ENCODE results near the gene SLC26A9.

Gene SLC26A9

DNA sequence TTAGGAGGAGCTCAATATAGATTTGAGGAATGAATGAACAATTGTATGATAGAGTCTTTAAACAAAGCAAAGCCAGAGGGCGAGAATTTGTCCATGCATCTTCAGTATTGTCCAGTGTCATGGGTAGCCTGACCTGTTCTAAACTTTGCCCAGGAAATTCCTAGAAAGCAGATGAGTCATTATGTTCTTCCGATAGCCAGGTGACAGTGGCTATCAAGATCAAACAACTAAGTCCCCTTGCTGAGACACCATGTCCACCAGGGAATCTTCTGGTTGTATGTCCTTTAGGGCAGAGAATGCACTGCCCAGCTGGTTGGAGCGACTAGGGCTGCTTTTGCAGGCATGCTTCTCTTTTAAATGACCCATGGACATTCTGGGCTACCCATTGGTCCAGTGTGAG, 1.8 kb upstream of the SLC26A9 start:
- DNase-seq, result no peak

DNA sequence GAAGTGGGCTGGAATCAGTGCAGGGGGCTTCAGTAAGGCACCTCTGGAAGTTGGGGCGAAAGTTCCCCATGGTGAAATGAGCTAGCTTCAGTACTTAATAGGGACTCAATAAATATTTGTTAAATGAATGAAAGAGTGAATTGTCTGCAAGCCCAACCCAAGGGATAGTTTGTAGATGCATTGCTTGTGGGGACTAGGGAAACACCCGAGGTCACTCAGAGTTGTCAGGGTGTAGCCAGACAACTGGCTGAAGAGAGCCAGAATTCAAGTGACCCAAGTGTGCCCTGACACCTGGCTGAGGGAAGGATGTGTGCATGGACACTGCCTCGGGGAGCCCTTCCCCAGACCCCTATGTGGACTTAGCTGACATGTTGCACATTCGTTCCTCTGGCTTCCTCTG, 1.3 kb upstream of the SLC26A9 start:
- no peak for DNase-seq

DNA sequence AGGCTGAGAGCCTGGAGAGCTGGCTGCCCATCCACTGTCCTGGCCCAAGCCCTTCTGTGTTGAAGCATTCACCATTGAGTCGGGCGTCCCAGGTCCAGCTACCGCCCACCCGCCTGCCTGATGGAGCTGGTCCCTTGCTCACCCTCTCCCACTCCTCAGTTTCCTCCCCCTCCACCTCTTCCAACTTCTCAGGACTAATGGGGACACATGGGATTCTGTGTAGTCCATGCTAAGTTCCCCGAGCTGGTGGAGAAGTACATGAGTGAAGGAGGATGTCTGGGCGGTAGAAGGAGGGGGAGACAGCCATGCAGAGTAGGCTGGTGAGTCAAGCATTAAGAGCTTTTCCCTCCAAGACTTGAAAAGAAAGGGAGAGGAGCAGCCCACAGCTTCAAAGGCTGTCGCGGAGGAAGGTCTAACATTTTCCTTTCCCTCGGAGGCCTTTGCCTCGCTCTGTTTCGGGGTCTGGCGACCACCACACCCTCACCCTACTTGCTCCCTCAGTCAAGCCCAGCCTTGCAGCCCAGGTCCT, 561 bp downstream of the SLC26A9 start:
- no peak for DNase-seq

DNA sequence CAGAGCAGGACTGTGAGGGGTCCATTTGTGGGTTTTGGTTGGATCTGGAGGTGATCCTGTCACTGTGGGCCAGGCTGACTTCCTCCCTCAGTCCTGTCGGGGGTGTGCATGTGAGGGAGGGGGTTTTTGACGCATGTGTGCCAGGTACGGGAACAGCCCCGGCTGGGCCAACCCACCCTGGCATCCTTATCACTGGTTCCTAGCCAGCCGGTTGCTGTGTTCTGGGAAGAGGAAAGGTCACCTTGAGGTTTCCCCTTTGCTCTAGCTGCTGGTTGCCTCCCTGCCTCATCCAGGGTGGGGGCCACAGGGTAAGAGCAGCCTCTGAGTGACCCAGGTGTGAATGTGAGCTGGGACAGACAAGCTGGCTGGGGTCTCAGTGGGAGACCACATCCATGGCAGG, 2.5 kb downstream of the SLC26A9 start:
- DNase-seq, result no peak

DNA sequence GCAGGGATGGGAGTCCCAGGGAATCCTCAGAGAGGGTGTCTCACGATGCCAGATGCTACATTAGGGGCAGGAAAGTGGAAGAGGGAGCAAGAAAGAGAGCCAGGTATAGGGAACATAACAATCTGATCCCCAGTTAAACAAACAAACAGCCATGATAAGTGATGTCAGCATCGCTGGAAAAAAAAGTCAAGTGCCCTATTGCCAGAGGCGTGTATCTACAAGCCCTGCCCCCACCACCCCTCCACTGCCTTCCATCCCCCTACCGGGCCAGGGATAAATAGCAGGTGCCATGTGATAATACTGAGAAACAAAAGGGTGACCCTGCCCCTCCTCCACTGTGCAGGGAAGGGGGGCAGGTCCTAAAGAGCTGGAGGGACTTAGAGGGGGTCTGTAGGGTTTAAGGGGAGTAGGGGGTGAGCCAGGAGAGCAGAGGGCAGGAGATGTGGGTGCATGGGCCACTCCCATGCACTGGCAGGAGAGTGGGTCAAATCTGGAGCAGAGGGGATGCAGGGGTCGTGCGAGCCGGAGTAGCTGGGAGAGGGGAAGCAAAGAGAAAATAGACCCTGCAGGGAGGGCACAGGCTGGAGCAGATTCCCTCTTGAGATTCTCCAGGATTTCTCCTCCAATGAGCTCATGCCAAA, 3.4 kb downstream of the SLC26A9 start:
- DNase-seq, result no peak

DNA sequence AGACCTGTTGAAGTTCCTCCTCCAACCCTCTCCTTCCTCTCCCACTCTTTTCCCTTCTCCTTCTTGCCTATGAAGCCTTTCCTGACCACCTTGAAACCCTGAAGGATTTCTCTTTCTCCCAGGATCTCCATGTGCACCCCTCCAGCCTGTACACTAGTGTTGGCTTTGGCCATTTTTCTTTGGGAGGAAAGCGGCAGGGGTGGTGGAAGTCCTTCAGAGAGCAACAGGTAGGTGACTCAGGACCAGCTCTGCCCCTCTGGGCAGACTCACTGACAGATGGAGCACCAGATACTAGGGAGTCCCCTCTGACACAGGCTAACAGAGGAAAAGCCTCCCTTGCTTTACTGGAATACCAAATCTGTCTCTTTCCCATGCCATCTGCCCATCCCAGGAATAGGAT, 4.6 kb downstream of the SLC26A9 start:
- DNase-seq, result no peak

DNA sequence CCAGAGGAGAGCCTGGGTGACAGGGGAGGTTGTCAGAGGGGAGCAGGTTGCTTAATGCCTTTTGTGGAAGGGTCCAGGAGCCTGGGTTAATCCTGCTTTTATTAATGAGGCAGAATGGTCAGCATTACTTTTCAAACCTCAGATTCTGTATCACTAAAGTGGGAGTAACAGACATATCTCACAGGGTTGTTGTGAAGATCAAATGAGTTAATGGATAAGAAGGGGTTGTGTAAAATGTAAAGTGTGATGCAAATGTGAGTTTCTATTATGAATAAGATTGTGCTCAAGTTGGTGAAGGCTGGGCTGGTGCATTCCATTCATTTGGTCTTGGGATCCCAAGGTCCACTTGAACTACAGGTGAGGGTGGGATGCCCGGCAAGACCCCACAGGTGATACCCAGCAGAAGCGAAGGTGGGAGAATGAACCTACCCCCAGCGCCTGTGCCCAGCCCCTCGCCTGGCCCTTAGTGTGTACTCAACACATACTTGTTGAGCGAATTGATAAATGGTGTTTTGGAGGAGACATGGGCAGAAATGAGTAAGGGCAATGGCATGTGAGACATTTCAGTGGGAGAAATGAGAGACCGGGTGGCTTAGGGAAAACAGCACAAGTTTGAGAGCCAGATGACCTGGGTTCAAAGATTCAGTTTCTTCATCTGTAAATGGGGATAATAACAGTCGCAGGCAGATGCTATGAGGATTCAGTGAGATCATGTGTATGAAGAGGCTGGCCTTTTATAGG, 6.2 kb downstream of the SLC26A9 start:
- no peak for DNase-seq

DNA sequence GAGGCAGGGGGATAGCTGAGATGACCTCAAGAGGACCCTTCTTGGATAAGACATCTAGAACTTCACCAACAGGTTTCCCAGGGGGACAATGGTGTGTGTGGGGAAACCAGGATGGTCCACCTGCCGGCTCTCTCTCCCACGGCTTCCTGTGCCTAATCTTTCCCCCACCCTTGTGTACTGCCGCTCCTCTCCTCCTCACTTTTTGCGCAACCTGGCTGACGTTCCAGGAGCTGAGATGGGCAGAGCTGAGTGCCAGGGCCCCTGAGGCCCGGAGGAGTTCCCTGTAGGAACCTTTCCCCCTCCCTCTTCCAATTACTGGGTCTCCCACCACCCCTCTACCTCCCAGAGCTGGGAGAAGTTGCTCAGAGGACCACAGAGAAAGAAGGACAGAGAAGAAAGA, 6.9 kb downstream of the SLC26A9 start:
- no peak for DNase-seq

DNA sequence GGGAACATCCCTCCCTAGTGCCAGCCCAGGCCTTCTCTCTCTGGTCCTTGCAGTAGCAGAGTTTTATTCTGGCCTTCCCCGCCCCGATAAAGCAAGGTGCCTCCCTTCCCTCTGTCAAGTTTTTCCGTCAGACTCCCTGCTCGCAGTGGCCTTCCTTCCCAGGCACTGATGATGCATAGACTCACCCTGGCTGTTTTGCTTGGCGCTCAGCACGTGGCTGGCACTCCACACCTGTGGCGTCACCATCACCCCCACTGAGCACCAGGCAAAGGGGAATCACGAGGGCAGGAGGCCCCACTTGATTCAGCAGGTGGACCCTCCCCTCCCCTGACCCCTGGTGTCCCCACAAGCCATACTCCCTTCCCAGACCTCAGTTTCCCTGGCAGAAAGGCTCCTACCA, 7.4 kb downstream of the SLC26A9 start:
- DNase-seq, result no peak

DNA sequence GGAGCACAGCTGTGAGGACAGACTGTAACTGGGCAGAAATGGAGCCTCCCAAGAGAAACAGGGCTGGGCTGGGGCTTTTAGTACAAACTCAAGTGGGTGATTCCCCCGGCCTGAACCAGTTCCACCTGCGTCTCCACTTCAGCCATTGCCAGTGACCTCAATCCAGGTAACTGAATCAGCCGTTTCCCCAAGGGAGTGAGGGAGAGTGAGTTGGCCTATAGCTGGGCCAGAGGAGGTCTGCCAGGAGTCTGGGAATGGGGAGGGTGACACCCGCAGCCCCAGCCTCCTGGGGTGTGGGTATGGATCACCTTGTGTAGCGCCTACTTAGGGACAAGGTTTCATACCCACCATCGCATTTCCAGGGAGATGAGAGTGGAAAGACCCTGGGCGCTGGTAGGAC, 8.5 kb downstream of the SLC26A9 start:
- no peak for DNase-seq

DNA sequence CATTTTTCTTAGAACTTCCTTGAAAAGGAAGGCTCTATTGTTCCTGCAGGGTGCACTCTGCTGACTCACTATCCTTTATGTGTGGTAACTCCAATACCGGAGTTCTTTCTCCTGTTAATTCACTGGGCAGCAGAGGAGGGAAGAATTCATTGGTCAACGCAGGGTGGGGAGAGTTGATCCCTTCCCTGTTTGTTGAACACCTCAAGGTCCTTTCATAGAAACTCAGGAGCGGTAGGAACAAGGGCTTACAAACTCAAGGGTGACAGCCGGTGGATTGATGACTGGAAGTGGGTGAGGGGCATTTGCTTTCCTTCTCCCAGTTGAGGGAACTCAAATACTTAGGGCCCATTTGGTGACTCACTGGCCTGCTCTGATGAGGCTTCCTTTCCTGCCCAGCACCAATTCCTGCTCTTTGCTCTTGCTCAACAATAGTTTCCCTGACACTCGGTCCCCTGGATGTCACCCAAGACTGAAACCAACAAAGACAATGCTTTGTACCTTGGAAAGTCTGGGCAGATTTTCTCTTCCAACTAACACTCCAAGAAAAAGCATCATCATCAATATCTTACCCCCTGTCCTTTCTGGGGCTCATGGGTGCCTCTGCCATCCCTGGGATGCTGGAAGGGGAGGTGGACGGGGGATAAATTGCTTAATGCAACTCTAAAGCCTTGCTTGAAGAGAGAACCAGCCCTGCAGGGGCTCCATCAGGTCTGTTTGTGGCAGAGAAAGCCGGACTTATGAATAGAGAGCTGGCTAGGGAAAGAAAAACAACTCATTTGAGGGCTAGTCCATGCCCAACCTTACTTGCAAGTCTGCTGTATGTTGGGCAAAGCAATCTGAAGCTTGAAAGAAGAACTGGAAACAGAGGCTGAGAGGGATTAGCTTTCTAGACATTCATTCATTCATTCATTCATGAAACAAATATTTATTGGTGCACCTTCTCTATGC, 9.3 kb downstream of the SLC26A9 start:
- DNase-seq, result no peak

DNA sequence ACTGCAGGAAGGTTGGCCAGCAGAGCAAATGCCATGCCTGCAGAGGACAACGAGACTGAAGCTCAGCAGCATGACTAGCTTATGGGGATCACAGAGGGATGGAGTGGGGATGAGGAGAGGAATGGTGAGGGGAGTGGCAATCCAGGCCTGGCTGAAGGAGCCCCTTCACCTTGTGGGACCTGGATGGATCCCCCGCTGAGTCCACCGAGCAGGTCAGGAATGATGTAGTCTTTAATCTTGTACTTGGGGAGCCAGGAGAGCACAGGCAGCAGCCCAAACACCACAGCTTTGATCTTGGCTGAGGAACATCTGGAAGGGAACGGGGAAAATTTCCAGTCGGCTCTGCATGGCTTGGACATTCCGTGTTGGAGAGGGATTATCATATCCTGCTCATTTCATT, 10.5 kb downstream of the SLC26A9 start:
- no peak for DNase-seq

DNA sequence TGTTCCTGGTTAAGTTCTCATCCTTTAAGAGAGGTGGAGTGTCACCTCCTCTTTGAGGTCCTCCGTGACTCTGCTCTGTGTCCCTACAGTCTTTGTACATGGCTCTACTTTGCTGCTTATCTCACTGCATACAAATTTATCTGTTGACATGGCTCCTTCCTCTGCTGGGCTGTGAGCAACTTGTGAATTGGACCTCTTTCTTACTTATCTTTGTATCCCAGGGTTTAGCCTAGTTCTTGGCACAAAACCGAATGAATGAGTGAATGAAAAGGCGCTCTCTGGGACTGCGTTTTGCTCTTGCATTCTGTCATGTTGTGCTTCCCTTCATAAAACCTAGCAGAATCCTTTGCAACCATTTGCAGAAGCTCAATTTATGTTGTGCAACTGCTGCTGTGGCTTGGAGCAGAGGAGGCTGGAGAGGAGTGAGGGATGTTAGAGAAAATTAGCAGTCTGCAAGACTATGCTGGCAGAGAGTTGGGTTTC, 12.4 kb downstream of the SLC26A9 start:
- no peak for DNase-seq

DNA sequence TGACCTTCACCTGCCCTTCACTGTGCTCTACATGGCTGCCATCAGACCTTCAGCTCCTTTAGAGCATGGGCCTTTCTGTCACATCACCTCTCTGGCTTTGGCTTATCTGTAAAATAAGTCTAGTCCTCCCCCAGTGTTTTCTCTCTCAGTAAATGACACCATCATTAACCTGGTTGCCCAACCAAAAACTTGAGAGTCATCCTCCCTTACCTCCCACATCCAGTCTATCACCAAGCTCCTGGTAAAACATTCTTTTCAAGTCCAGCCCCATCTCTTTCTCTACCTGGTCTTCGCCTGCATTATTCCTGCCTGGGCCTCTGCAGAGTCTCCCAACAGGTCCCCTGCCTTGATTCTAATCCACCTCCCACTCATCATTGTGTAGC, 13.1 kb downstream of the SLC26A9 start:
- no peak for DNase-seq

DNA sequence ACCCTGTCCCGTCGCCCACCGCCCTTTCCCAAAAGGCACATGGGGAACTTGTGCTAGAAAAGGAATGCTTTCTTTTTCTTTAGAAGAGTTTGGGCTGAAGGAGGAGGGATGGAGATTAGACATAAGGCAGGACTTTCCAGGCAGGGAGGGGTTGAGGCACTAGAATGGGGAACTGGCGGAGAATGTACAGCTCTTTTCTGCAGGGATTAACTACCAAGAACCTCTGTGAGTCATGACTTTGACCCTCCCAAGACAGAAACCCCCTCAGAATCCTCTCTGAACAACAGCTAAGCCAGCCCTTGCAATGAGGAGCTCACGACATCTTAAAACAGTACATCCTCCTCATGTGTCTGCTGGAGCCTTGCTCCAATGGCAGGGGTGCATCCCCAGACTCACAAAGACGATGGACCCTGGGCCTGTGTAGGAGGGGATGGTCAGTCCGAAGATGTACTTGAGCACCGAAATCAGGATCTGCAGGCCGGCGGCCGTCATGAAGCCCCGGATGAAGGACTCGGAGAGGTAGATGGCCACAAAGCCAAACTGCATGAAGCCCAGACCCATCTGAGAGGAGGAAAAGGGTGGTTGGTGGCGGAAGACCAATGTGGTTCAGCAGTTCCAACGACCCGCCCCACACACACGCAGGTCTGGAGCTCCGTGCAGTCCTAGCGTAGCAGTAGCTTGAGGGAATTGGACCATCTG, 13.6 kb downstream of the SLC26A9 start:
- DNase-seq, result no peak

DNA sequence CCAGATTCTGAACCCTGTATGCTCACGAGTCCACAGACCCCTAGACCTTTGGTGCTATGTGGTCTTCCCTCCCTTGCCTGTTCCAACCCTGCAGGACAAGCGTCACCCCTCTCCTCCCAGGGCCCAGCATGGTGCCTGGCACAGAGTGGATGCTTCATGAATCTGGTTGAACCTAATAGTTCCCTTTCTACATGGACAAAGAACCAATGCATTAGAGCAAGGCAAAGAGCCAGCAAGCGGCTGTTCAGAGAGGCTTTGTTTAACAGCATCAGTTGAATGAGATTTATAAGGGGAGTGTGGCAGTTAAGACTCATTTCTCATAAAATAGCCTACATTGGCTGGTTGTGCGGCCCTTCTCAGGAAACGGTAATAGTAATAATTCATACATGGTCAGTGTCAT, 14.9 kb downstream of the SLC26A9 start:
- DNase-seq, result no peak

DNA sequence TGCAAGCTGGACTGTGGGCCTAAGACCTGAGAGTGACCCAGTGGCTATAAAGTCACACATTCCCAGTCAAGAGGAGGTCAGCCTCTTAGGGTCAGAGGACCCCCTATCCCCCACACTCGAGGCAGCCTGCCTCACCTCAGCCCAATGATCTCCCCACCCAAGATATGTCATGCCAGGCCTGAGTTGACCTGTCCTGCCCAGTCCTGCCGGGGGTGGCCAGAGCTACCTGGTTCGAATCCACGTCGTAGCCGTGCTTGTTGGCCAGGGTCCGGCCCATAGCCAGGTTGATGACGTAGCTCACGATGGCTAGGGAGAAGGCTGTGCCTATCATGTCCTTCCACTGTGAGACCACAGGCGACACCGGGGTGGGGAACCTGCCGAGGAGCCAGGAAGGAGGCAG, 15.6 kb downstream of the SLC26A9 start:
- DNase-seq, result no peak

DNA sequence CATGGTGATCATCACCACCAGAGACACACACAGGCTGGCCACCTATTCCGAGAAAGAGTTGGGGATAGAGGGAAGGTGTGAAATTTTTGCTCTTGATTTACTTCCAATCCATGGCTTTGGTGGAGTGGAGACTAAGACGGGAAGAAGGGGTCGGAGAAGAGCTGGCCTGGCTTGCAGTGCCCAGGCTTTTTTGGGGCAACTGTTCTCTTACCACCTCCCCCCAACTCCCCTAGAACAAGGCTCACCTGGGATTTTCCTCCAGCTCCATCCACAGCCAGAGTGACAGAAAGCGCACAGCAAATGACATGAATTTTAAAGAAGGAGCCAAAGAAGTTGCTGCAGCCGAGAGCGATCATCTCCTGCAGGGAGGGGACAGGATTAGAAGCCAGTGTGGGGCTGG, 16.0 kb downstream of the SLC26A9 start:
- no peak for DNase-seq

DNA sequence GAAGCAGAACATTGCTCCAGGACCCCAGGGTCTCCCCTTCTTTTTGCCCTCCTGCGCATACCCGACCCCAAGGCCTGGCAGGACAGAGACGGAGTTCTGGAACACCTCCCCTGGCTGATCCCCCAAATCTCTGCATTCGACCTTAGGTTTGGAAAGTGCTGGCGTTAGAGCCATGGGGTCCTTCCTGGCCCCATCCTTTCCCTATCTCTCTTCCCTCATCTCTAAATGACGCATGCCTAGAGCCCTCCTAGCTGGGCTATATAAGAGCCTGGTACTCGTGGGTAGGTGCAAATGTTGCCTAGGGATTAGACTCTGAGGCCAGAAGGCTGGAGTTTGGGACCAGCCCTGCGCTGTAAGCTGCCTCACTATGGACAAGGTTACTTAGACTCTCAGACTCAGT, 16.6 kb downstream of the SLC26A9 start:
- DNase-seq, result no peak

DNA sequence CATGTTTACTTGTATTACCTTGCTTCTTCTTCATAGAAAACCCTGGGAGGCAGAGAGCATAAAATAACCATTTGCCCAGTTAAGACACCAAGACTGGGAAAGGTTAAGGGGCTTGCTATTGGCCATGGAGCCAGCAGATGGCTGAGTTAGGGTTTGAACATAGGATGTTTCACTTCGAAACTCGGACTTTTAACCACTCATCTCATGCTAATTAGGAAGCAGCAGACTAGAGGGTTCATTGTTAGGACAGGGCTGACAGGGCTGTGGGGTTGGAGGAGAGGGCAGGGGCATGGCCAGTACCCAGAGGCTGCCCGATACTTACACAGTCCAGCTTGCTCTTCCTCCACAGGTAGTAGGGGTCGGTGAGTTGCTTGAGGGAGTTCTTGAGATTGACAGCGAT, 17.0 kb downstream of the SLC26A9 start:
- DNase-seq, result no peak

DNA sequence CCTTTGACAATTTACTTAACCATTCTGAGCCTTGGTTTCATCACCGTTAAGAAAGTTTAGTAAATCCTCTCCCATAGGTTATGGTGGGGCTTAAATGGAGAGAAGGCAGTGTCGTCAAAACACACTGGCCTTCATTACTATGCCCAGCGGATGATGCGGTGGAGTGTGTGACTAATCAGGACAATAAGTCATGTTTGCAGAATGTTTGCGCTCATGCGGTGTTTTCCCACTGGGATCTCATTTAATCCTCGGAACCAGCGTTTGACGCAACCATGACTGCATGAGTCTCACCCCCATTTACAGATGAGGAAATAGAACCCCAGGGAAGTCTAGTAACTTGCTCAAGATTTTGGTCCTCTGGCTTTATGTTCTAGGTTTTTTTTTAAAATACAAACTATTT, 17.5 kb downstream of the SLC26A9 start:
- DNase-seq, result no peak

DNA sequence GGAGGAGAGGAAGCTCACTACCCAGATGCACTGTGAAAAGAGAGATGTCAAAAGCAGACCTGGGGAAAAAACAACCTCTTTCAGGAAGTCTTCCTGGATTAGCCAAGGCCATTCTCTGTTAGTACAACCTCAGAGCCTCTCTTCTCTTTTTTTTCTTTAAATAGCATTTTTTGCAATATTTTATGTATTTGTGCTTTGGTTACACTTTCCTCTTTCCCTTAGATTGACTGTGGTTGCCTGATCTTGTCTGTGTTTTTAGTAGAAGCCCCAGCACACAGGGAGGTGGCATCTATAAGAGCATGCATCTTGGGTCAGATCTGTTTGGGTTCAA, 18.8 kb downstream of the SLC26A9 start:
- DNase-seq, result no peak

Measured in femur (tissue), 1 donor.